Psoas muscle (tissue), 8 donors: ENCODE results near the gene AFF1. TPM values are rescaled to one million over a fixed set of nuclear protein-coding genes. Genes with fewer than 3 reads are reported as not detected.
"Not testable (repeated sequence)": the region's sequence is repeated elsewhere in the genome, so short reads cannot be mapped to it uniquely, and the experiment has no call there.

ENCODE experiments used
- ATAC-seq, 4 donors: fragments of 200-7000 bp; cut with Tn5 transposase; one replicate each; pipeline ENCODE4 v1.9.1; 2020; ENCODE audit warnings: moderate library complexity in 3 of 4, mild to moderate bottlenecking in 2 of 4
- DNase-seq, 2 donors: peaks; one replicate each; pipeline ENCODE4 v3.0.0-alpha.2; 2020
- H3K27ac ChIP-seq: fragments of 200-600 bp; one replicate; pipeline ENCODE4 v1.8.0; 2022
- H3K27me3 ChIP-seq, 3 donors: fragments of 200-600 bp in 1 of 3; one replicate each; pipeline versions ENCODE4 v1.6.1 to v1.8.0; 2013 to 2022; ENCODE audit warnings: low read length in 2 of 3, mild to moderate bottlenecking in 2 of 3, moderate library complexity in 1 of 3; ENCODE audit not compliant: insufficient read depth in 3 of 3
- H3K36me3 ChIP-seq, 2 donors: fragments of 200-600 bp in 1 of 2; one replicate each; pipeline versions ENCODE4 v1.6.1 to v1.8.0; 2013 to 2022; ENCODE audit warnings: low read depth in 1 of 2, mild to moderate bottlenecking in 1 of 2, moderate library complexity in 1 of 2; ENCODE audit not compliant: insufficient read depth in 1 of 2
- H3K4me1 ChIP-seq: fragments of 200-600 bp; one replicate; pipeline ENCODE4 v1.8.0; 2022
- H3K4me3 ChIP-seq: fragments of 200-600 bp; one replicate; pipeline ENCODE4 v1.8.0; 2022; ENCODE audit warnings: mild to moderate bottlenecking
- H3K9me3 ChIP-seq: fragments of 200-600 bp; one replicate; pipeline ENCODE4 v1.8.0; 2022
- CTCF ChIP-seq: fragments of 200-600 bp; IDR thresholded peaks from one replicate; pipeline ENCODE4 v1.8.0; 2022; ENCODE audit warnings: antibody characterized with exemption
- WGBS, 3 donors: extraction: QIAGEN DNeasy Blood & Tissue Kit; methylation state at CpG; one replicate each; pipeline versions ENCODE4 v1.1.6 to v1.1.7; 2013; 5-methylcytosine and 5-hydroxymethylcytosine counted together
- intact Hi-C, 2 donors: fragments of 100-400 bp; cut with DNase I; formaldehyde crosslinking; loops; one replicate each; pipeline versions ENCODE4 v1.11.0 to v1.14.2; 2022
- polyA plus RNA-seq, 3 donors: library from polyadenylated mRNA; stranded (reverse); fragments of 200-250 nt; gene quantifications; one replicate each; pipeline ENCODE4 v1.2.3, GENCODE V29; 2013
- total RNA-seq, 4 donors: library from RNA; stranded (reverse); fragmentation: NEBNext Ultra II Directional in 2 of 4; extraction: Animal tissue kit (Norgen Biotek cat#: 25700) in 2 of 4; gene quantifications; one replicate each; pipeline versions ENCODE4 v1.2.1 to v1.2.4, GENCODE V29; 2021 to 2023
- donor health status: healthy with polysubstance abuse.
- donor health status: DM: no; HTN: no; CAD: no; lungs with moderate emphysema.
- donor health status: Bipolar disorder and iron deficiency.
- donor health status: healthy.
- donor health status: DM: yes; HTN: yes; CAD: no.
- donor health status: DM: no; HTN: no; CAD: no.
- donor health status: DM: no; HTN: no; CAD: no.
- donor health status: DM: yes; HTN: yes; CAD: no.

Gene AFF1
- total and polyA plus RNA-seq, 7 donors, result 62.7 to 171 (median 120) TPM

GRCh38 chr4:86990510-86990909, 55.7 kb downstream of the AFF1 start:
- no peaks in the 10 kb centered on the region for H3K27me3 ChIP-seq
- no peak overlapping the region for H3K4me3 ChIP-seq
- H3K4me1 ChIP-seq, result no peaks in the 10 kb centered on the region
- no peaks in the 10 kb centered on the region for H3K9me3 ChIP-seq
- no peaks in the 10 kb centered on the region for H3K36me3 ChIP-seq
- H3K27ac ChIP-seq, result no peak overlapping the region
- no peak for TF ChIP-seq CTCF
- ATAC-seq (no peak), DNase-seq (no peak)
- intact Hi-C loops, result no loop called here
- 97 to 100% (median 99%) methylated on average over 3 of the region's 3 CpGs for WGBS, 3 donors

DNA sequence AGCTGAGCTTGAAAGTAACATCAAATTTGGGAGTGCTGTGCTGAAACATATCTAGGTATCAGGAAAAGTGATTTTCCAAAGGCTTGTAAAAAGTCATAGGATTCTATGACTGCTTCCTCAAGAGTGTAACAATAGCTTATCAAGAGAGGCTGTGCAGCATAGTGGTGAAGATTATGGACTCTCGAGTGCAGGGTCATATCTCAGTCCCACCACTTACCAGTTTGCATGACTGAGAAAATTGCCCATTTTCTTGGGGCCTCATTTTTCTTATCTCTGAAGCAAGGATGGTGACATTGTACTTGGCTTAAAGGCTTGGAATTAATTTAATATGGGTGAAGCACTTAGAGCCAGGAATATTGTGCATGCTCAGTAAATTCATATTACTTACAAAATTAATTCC, 57.2 kb downstream of the AFF1 start:
- no peak for TF ChIP-seq CTCF
- no peaks in the 10 kb centered on the region for H3K9me3 ChIP-seq
- ATAC-seq (no peak), DNase-seq (no peak)
- intact Hi-C loops, result no loop called here
- H3K27ac ChIP-seq, result no peak overlapping the region
- no peaks in the 10 kb centered on the region for H3K36me3 ChIP-seq
- H3K4me3 ChIP-seq, result no peak overlapping the region
- WGBS, 3 donors, result 84 to 91% (median 90%) methylated on average over 1 of the region's 1 CpG
- no peaks in the 10 kb centered on the region for H3K27me3 ChIP-seq
- H3K4me1 ChIP-seq, result no peaks in the 10 kb centered on the region

GRCh38 chr4:86993909-86994681, 59.3 kb downstream of the AFF1 start:
- no peak for ATAC-seq
- H3K27me3 ChIP-seq, result no peaks in the 10 kb centered on the region
- no peaks in the 10 kb centered on the region for H3K9me3 ChIP-seq
- WGBS, 3 donors, result 75 to 80% (median 76%) methylated on average over 6 of the region's 6 CpGs
- no peak for DNase-seq
- H3K4me1 ChIP-seq, result peaks cover 9% of the 10 kb centered on the region
- H3K36me3 ChIP-seq, result no peaks in the 10 kb centered on the region
- no peak overlapping the region for H3K4me3 ChIP-seq
- TF ChIP-seq CTCF, result no peak
- intact Hi-C loops, result no loop called here
- H3K27ac ChIP-seq, result no peak overlapping the region

DNA sequence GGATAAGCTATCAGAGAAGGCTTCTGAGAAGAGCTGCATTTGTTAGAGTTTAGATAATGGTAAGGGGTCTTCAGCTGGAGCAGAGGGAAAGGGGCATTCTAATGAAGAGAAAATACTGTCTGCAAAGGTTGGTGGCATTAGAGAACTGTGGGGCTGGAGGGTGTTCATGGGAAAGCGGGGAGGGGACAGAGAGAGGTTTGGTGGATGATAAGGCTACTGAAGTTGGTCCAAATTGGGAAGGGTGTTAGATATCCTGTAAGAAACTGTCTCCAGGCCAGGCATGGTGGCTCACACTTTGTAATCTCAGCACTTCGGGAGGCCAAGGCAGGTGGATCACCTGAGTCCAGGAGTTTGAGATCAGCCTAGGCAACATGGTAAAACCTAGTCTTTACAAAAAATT, 59.9 kb downstream of the AFF1 start:
- H3K4me1 ChIP-seq, result peaks cover 14% of the 10 kb centered on the region
- intact Hi-C loops, result no loop called here
- 96 to 100% (median 100%) methylated on average over 2 of the region's 2 CpGs for WGBS, 3 donors
- TF ChIP-seq CTCF, result no peak
- H3K36me3 ChIP-seq, result no peaks in the 10 kb centered on the region
- no peaks in the 10 kb centered on the region for H3K9me3 ChIP-seq
- DNase-seq (no peak), ATAC-seq (no peak)
- no peak overlapping the region for H3K4me3 ChIP-seq
- H3K27me3 ChIP-seq, result no peaks in the 10 kb centered on the region
- no peak overlapping the region for H3K27ac ChIP-seq

- H3K36me3 ChIP-seq, H3K4me3 ChIP-seq, H3K27me3 ChIP-seq, H3K27ac ChIP-seq, ATAC-seq, intact Hi-C loops, DNase-seq, H3K9me3 ChIP-seq: not testable (repeated sequence)
- WGBS, 3 donors, result 89 to 95% (median 93%) methylated on average over 3 of the region's 6 CpGs
- peaks cover 22% of the 10 kb centered on the region for H3K4me1 ChIP-seq
Observed at GRCh38 chr4:86996510-86996909, 61.7 kb downstream of the AFF1 start.
